ENCODE results near the gene NCS1. TPM values are rescaled to one million over a fixed set of nuclear protein-coding genes. Genes with fewer than 3 reads are reported as not detected.

Gene NCS1
- total RNA-seq, 1 donor from 2014 or later = 50.0 TPM

GRCh38 chr9:130236436-130236985 is 64.3 kb downstream of the NCS1 start:
- Mint-ChIP-seq H3K36me3 (ENCODE audit: low read depth) (peaks cover 10% of the 10 kb centered on the region), H3K27ac (ENCODE audit: unreplicated experiment) (no peak overlapping the region), H3K4me1 (ENCODE audit: low read depth) (peaks cover 9% of the 10 kb centered on the region), H3K4me3 (ENCODE audit: unreplicated experiment) (no peak overlapping the region), H3K27me3 (ENCODE audit: low read depth) (no peaks in the 10 kb centered on the region), H3K9me3 (ENCODE audit: low read depth) (no peaks in the 10 kb centered on the region)
- peak; percentile 64 for DNase-seq (ENCODE audit: low spot score)
- TF ChIP-seq CTCF (IDR thresholded peaks at IDR 0.05) = peak; percentile 66

- peaks cover 9% of the 10 kb centered on the region for H3K4me1 Mint-ChIP-seq (ENCODE audit: low read depth)
- H3K9me3 Mint-ChIP-seq (ENCODE audit: low read depth) = no peaks in the 10 kb centered on the region
- H3K27me3 Mint-ChIP-seq (ENCODE audit: low read depth) = no peaks in the 10 kb centered on the region
- H3K4me3 Mint-ChIP-seq (ENCODE audit: unreplicated experiment) = no peak overlapping the region
- DNase-seq (ENCODE audit: low spot score) = peak; percentile 34
- no peak for TF ChIP-seq CTCF (IDR thresholded peaks at IDR 0.05)
- H3K27ac Mint-ChIP-seq (ENCODE audit: unreplicated experiment) = no peak overlapping the region
- H3K36me3 Mint-ChIP-seq (ENCODE audit: low read depth) = peaks cover 10% of the 10 kb centered on the region
Measured at GRCh38 chr9:130237076-130237475, 64.9 kb downstream of the NCS1 start.

- TF ChIP-seq CTCF (IDR thresholded peaks at IDR 0.05) = no peak
- Mint-ChIP-seq H3K4me3 (ENCODE audit: unreplicated experiment) (no peak overlapping the region), H3K27ac (ENCODE audit: unreplicated experiment) (no peak overlapping the region), H3K27me3 (ENCODE audit: low read depth) (no peaks in the 10 kb centered on the region), H3K9me3 (ENCODE audit: low read depth) (no peaks in the 10 kb centered on the region), H3K36me3 (ENCODE audit: low read depth) (peaks cover 7% of the 10 kb centered on the region), H3K4me1 (ENCODE audit: low read depth) (peaks cover 12% of the 10 kb centered on the region)
- peak; percentile 82 for DNase-seq (ENCODE audit: low spot score)
Measured at GRCh38 chr9:130237763-130238524, 65.7 kb downstream of the NCS1 start.

- H3K9me3 Mint-ChIP-seq (ENCODE audit: low read depth) = no peaks in the 10 kb centered on the region
- no peak overlapping the region for H3K4me3 Mint-ChIP-seq (ENCODE audit: unreplicated experiment)
- peaks cover 1% of the 10 kb centered on the region for H3K36me3 Mint-ChIP-seq (ENCODE audit: low read depth)
- H3K27me3 Mint-ChIP-seq (ENCODE audit: low read depth) = no peaks in the 10 kb centered on the region
- H3K4me1 Mint-ChIP-seq (ENCODE audit: low read depth) = peaks cover 16% of the 10 kb centered on the region
- no peak for TF ChIP-seq CTCF (IDR thresholded peaks at IDR 0.05)
- peak; percentile 34 for DNase-seq (ENCODE audit: low spot score)
- no peak overlapping the region for H3K27ac Mint-ChIP-seq (ENCODE audit: unreplicated experiment)
Measured at GRCh38 chr9:130239363-130239695, 67.1 kb downstream of the NCS1 start.

GRCh38 chr9:130239741-130240241 is 67.6 kb downstream of the NCS1 start:
- no peak for TF ChIP-seq CTCF (IDR thresholded peaks at IDR 0.05)
- Mint-ChIP-seq H3K27ac (ENCODE audit: unreplicated experiment) (no peak overlapping the region), H3K4me1 (ENCODE audit: low read depth) (peaks cover 16% of the 10 kb centered on the region), H3K36me3 (ENCODE audit: low read depth) (peaks cover 1% of the 10 kb centered on the region), H3K4me3 (ENCODE audit: unreplicated experiment) (no peak overlapping the region), H3K9me3 (ENCODE audit: low read depth) (no peaks in the 10 kb centered on the region), H3K27me3 (ENCODE audit: low read depth) (no peaks in the 10 kb centered on the region)
- peak; percentile 42 for DNase-seq (ENCODE audit: low spot score)
